OCI-LY7 (cell line): Measurements from ENCODE around the gene S100B. TPM values are rescaled to one million over a fixed set of nuclear protein-coding genes. Genes with fewer than 3 reads are reported as not detected.

Source experiments
- BruUV-seq: library from RNA; stranded (reverse); fragments of 400-500 nt; replicated peaks from 2 replicates; lab custom pipeline; 2021; lab: Mats Ljungman, UMichigan
- CTCF ChIA-PET: fragments of 300-600 bp; sonication (Branson Sonifier 250); formaldehyde crosslinking; loops from one replicate; lab custom pipeline; 2022; ENCODE audit warnings: antibody characterized with exemption; ENCODE audit not compliant: unreplicated experiment; lab: Charles Lee
- POLR2A ChIA-PET: fragments of 300-600 bp; sonication (Branson Sonifier 250); formaldehyde crosslinking; loops from one replicate; lab custom pipeline; 2022; ENCODE audit warnings: antibody characterized with exemption; lab: Charles Lee
- DNase-seq: peaks from one replicate; pipeline ENCODE4 v3.0.0-alpha.2; 2015; ENCODE audit warnings: low spot score
- H2AFZ ChIP-seq: fragments of 200-600 bp; sonication (generic), shearing (Covaris generic); 2 replicates; pipeline ENCODE4 v1.6.1; 2014; ENCODE audit warnings: mild to moderate bottlenecking, antibody characterized with exemption, low read length, moderate library complexity
- H3K27ac ChIP-seq: fragments of 200-600 bp; sonication (generic); 2 replicates; pipeline ENCODE4 v1.5.1; 2014; ENCODE audit warnings: mixed run types, low read depth, mild to moderate bottlenecking, moderate library complexity, low read length, inconsistent platforms; ENCODE audit not compliant: poor library complexity, severe bottlenecking
- H3K36me3 ChIP-seq: fragments of 200-600 bp; sonication (generic); 2 replicates; pipeline ENCODE4 v1.6.1; 2014; ENCODE audit warnings: mild to moderate bottlenecking, antibody characterized with exemption, low read length, moderate library complexity, mixed read lengths; ENCODE audit not compliant: insufficient read depth
- H3K4me1 ChIP-seq: fragments of 200-600 bp; sonication (generic); 2 replicates; pipeline ENCODE4 v1.5.1; 2014; ENCODE audit warnings: mild to moderate bottlenecking, low read length; ENCODE audit not compliant: insufficient read depth, poor library complexity, severe bottlenecking
- H3K4me2 ChIP-seq: fragments of 200-600 bp; sonication (generic); 2 replicates; pipeline ENCODE4 v1.6.1; 2014; ENCODE audit warnings: mild to moderate bottlenecking, low read length
- H3K4me3 ChIP-seq: fragments of 200-600 bp; sonication (generic); 2 replicates; pipeline ENCODE4 v1.5.1; 2014; ENCODE audit warnings: mild to moderate bottlenecking, low read depth, low read length; ENCODE audit not compliant: poor library complexity, severe bottlenecking
- H3K79me2 ChIP-seq: fragments of 200-600 bp; sonication (generic); 2 replicates; pipeline ENCODE4 v1.6.1; 2016; ENCODE audit warnings: low read depth, mild to moderate bottlenecking, low read length, moderate library complexity, mixed read lengths; ENCODE audit not compliant: insufficient read depth
- H3K9me2 ChIP-seq: fragments of 200-600 bp; sonication (generic); 2 replicates; pipeline ENCODE4 v1.6.1; 2016; ENCODE audit warnings: mild to moderate bottlenecking, low read length, mixed read lengths; ENCODE audit not compliant: insufficient read depth
- H3K9me3 ChIP-seq: fragments of 200-600 bp; sonication (generic); 2 replicates; pipeline ENCODE4 v1.6.1; 2014; ENCODE audit warnings: mild to moderate bottlenecking, mixed run types, low read length, mixed read lengths
- H4K20me1 ChIP-seq: fragments of 200-600 bp; sonication (generic); 2 replicates; pipeline ENCODE4 v1.6.1; 2014; ENCODE audit warnings: mild to moderate bottlenecking, antibody characterized with exemption, low read length, moderate library complexity, mixed read lengths; ENCODE audit not compliant: insufficient read depth
- CTCF ChIP-seq: fragments of 200-600 bp; sonication (generic); conservative IDR thresholded peaks from 2 replicates; pipeline ENCODE4 v1.5.1; 2014; ENCODE audit warnings: mild to moderate bottlenecking, antibody characterized with exemption, low read length, moderate library complexity, mixed read lengths
- EZH2phosphoT487 ChIP-seq: fragments of 200-600 bp; sonication (generic); IDR thresholded peaks from 2 replicates; pipeline ENCODE4 v1.6.1; 2018; ENCODE audit warnings: low read depth, borderline replicate concordance, mild to moderate bottlenecking, mixed run types, antibody characterized with exemption, low read length, moderate library complexity, mixed read lengths
- intact Hi-C: fragments of 100-400 bp; cut with micrococcal nuclease; formaldehyde crosslinking; loops from one replicate; pipeline ENCODE4 v1.10.0; 2022; ENCODE audit not compliant: unreplicated experiment
- total RNA-seq, 2 experiments: library from RNA; depleted of rRNA in 1 of 2; stranded (reverse); fragments of >200 nt in 1 of 2; shearing (Covaris generic) in 1 of 2; gene quantifications; 2 replicates each; pipeline ENCODE4 v1.2.3, GENCODE V29; 2014 to 2022

S100B gene
- total RNA-seq, 2 experiments from 2014 or later = not detected

- H3K27ac ChIP-seq = no peak overlapping the region
- no peaks in the 10 kb centered on the region for H3K79me2 ChIP-seq
- BruUV-seq = no TSS peak
- no peaks in the 10 kb centered on the region for H3K9me2 ChIP-seq
- POLR2A ChIA-PET = interaction anchor here (0.7 to 1.0 kb wide), 2 partner anchors 20 to 277 kb away, joined by 3 read pairs; no protein-coding TSS in a partner anchor
- no peaks in the 10 kb centered on the region for H3K36me3 ChIP-seq
- H2AFZ ChIP-seq = no peak overlapping the region
- CTCF ChIA-PET = no interaction called here
- DNase-seq = no peak
- H4K20me1 ChIP-seq = no peaks in the 10 kb centered on the region
- H3K4me3 ChIP-seq = no peak overlapping the region
- no peaks in the 10 kb centered on the region for H3K9me3 ChIP-seq
- no peak overlapping the region for H3K4me2 ChIP-seq
- intact Hi-C loops = no loop called here
- no peak for TF ChIP-seq CTCF
- TF ChIP-seq EZH2phosphoT487 = no peak
- no peaks in the 10 kb centered on the region for H3K4me1 ChIP-seq
Measured at GRCh38 chr21:46617267-46618051, 12.6 kb upstream of the S100B start.

GRCh38 chr21:46616656-46617055 lies 11.8 kb upstream of the S100B start:
- intact Hi-C loops = no loop called here
- H3K79me2 ChIP-seq = no peaks in the 10 kb centered on the region
- no peak for DNase-seq
- H3K4me3 ChIP-seq = no peak overlapping the region
- no peak overlapping the region for H2AFZ ChIP-seq
- no peak overlapping the region for H3K4me2 ChIP-seq
- TF ChIP-seq EZH2phosphoT487 = no peak
- no peak for TF ChIP-seq CTCF
- H3K27ac ChIP-seq = no peak overlapping the region
- ChIA-PET POLR2A (no interaction called here), CTCF (no interaction called here)
- H3K9me2 ChIP-seq = no peaks in the 10 kb centered on the region
- H4K20me1 ChIP-seq = no peaks in the 10 kb centered on the region
- no peaks in the 10 kb centered on the region for H3K9me3 ChIP-seq
- no peaks in the 10 kb centered on the region for H3K4me1 ChIP-seq
- no TSS peak for BruUV-seq
- H3K36me3 ChIP-seq = no peaks in the 10 kb centered on the region

- Histone ChIP-seq H2AFZ (no peak overlapping the region), H3K9me2 (no peaks in the 10 kb centered on the region), H3K79me2 (no peaks in the 10 kb centered on the region), H4K20me1 (no peaks in the 10 kb centered on the region), H3K9me3 (no peaks in the 10 kb centered on the region), H3K4me1 (no peaks in the 10 kb centered on the region), H3K4me2 (no peak overlapping the region), H3K27ac (no peak overlapping the region), H3K36me3 (no peaks in the 10 kb centered on the region), H3K4me3 (no peak overlapping the region)
- no TSS peak for BruUV-seq
- CTCF ChIA-PET = no interaction called here
- intact Hi-C loops = no loop called here
- POLR2A ChIA-PET = no interaction called here
- TF ChIP-seq CTCF (no peak), EZH2phosphoT487 (no peak)
- no peak for DNase-seq
Measured at GRCh38 chr21:46616050-46616449, 11.2 kb upstream of the S100B start.
